Gastrocnemius medialis (tissue), 4 donors: ENCODE results near the gene GTSE1.

ENCODE experiments used
- POLR2A ChIP-seq, 2 donors: fragments of 450-650 bp; IDR thresholded peaks; one replicate each; pipeline ENCODE4 v1.6.1; 2017; ENCODE audit warnings: antibody characterized with exemption in 2 of 2, mild to moderate bottlenecking in 2 of 2, moderate library complexity in 2 of 2
- TF ChIP-seq, protein P1 (sequence below), 5 experiments: fragments of 450-650 bp in 3 of 5; fragments of 200-600 bp in 2 of 5; sonication (generic) in 2 of 5; IDR thresholded peaks in 4 of 5; conservative IDR thresholded peaks in 1 of 5; 1 replicate in 4 of 5; 2 replicates in 1 of 5; pipeline ENCODE4 v1.5.1; 2016 to 2019; ENCODE audit warnings: antibody characterized with exemption in 5 of 5, mild to moderate bottlenecking in 3 of 5, moderate library complexity in 3 of 5

DNA sequence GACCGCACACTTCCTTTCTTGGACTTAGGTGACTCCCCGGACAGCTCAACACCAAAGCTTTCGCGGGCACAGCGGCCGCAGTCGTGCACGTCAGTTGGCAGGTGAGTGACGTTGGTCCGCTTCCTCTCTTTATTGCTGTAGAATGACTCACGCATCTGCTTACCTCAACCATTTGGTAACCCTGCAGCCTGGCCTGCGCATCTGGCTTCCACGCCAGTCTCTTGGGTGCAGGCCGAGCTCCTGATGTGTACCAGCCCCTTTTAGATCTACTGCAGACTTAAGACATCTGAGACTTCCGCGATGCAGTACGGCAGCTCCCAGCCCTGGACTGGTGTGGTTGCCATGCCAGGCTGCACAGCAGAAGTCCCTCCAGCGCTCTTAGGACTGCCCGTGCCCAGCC lies 26.5 kb downstream of the GTSE1 start:
- TF ChIP-seq, protein P1, sequence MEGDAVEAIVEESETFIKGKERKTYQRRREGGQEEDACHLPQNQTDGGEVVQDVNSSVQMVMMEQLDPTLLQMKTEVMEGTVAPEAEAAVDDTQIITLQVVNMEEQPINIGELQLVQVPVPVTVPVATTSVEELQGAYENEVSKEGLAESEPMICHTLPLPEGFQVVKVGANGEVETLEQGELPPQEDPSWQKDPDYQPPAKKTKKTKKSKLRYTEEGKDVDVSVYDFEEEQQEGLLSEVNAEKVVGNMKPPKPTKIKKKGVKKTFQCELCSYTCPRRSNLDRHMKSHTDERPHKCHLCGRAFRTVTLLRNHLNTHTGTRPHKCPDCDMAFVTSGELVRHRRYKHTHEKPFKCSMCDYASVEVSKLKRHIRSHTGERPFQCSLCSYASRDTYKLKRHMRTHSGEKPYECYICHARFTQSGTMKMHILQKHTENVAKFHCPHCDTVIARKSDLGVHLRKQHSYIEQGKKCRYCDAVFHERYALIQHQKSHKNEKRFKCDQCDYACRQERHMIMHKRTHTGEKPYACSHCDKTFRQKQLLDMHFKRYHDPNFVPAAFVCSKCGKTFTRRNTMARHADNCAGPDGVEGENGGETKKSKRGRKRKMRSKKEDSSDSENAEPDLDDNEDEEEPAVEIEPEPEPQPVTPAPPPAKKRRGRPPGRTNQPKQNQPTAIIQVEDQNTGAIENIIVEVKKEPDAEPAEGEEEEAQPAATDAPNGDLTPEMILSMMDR (IDR thresholded peaks at IDR 0.05 in 4 of 5, conservative IDR thresholded peaks at IDR 0.05 in 1 of 5), result no peak
- TF ChIP-seq POLR2A (IDR thresholded peaks at IDR 0.05), result no peak
